GM06990 (cell line): ENCODE measurements around the gene PELI3.

Experiments used
- DNase-seq: peaks from one replicate; pipeline ENCODE4 v3.0.0-alpha.2; 2011; ENCODE audit not compliant: insufficient read length; ENCODE audit errors: extremely low read depth
- H3K27me3 ChIP-seq: replicated peaks from 2 replicates; pipeline ENCODE4 v1.6.0; 2011; ENCODE audit warnings: low read length; ENCODE audit not compliant: control insufficient read depth, insufficient read depth
- H3K36me3 ChIP-seq: 2 replicates; pipeline ENCODE4 v1.5.1; 2011; ENCODE audit warnings: low read length; ENCODE audit not compliant: control insufficient read depth, insufficient read depth
- H3K4me3 ChIP-seq: replicated peaks from 2 replicates; pipeline ENCODE4 v1.5.1; 2011; ENCODE audit warnings: low read depth, mild to moderate bottlenecking, control low read depth, low read length
- CTCF ChIP-seq: IDR thresholded peaks from 2 replicates; pipeline ENCODE4 v1.5.1; 2011; ENCODE audit warnings: low read length, control low read depth, mild to moderate bottlenecking, inconsistent platforms; ENCODE audit not compliant: insufficient read depth, poor library complexity, severe bottlenecking

Gene PELI3

GRCh38 chr11:66475349-66476172 is 8.9 kb downstream of the PELI3 start:
- no peaks in the 10 kb centered on the region for H3K27me3 ChIP-seq
- no peak for TF ChIP-seq CTCF
- DNase-seq = no peak
- no peaks in the 10 kb centered on the region; the same call in none of the 2 replicates for H3K36me3 ChIP-seq
- no peak overlapping the region for H3K4me3 ChIP-seq

- Histone ChIP-seq H3K27me3 (no peaks in the 10 kb centered on the region), H3K4me3 (no peak overlapping the region), H3K36me3 (no peaks in the 10 kb centered on the region; the same call in none of the 2 replicates)
- no peak for TF ChIP-seq CTCF
- no peak for DNase-seq
Measured at GRCh38 chr11:66476173-66476840, 9.6 kb downstream of the PELI3 start.

GRCh38 chr11:66476841-66477251 is 10.1 kb downstream of the PELI3 start:
- no peak overlapping the region for H3K4me3 ChIP-seq
- H3K36me3 ChIP-seq = no peaks in the 10 kb centered on the region; the same call in none of the 2 replicates
- TF ChIP-seq CTCF = no peak
- DNase-seq = no peak
- H3K27me3 ChIP-seq = no peaks in the 10 kb centered on the region

GRCh38 chr11:66477263-66478201 is 10.8 kb downstream of the PELI3 start:
- H3K36me3 ChIP-seq = no peaks in the 10 kb centered on the region; the same call in none of the 2 replicates
- no peak for DNase-seq

More at GRCh38 chr11:66477263-66478201, 10.8 kb downstream of the PELI3 start:
- TF ChIP-seq CTCF = no peak
- Histone ChIP-seq H3K27me3 (no peaks in the 10 kb centered on the region), H3K4me3 (no peak overlapping the region)
